IPS-15b (cell line): Measurements from ENCODE around the gene PDE4B.

Source experiments
- H3K27me3 ChIP-seq: one replicate; pipeline ENCODE4 v1.6.1; 2013; ENCODE audit warnings: low read length; ENCODE audit not compliant: control insufficient read depth, insufficient read depth
- H3K36me3 ChIP-seq: one replicate; pipeline ENCODE4 v1.6.1; 2013; ENCODE audit warnings: low read length; ENCODE audit not compliant: control insufficient read depth, insufficient read depth
- H3K4me1 ChIP-seq: one replicate; pipeline ENCODE4 v1.6.1; 2013; ENCODE audit warnings: mild to moderate bottlenecking, low read length; ENCODE audit not compliant: control insufficient read depth, insufficient read depth
- H3K4me3 ChIP-seq: one replicate; pipeline ENCODE4 v1.5.1; 2013; ENCODE audit warnings: low read depth, low read length
- H3K9ac ChIP-seq: one replicate; pipeline ENCODE4 v1.6.1; 2013; ENCODE audit warnings: low read depth, mild to moderate bottlenecking, low read length
- H3K9me3 ChIP-seq: one replicate; pipeline ENCODE4 v1.6.1; 2013; ENCODE audit warnings: mild to moderate bottlenecking, low read length; ENCODE audit not compliant: control insufficient read depth, insufficient read depth

PDE4B gene

DNA sequence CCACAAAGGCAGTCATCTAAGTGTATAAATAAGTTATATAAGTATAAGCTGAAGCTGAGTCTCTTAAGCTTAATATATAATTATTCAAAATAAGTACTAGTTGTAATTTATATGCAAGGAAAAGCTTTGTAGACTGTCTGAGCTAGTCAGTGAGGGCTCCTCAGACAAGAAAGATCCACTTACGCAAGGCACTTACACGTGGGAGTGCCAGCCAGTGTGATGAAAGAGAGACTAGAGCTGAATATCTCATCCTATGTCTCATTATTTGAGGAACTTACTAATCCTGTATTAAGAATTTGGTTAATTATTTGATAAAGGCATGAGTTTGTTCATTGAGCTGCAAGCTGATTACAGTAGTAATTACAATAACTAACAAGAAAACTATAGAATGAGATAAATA lies 146.9 kb downstream of the PDE4B start:
- Histone ChIP-seq H3K4me1 (no peaks in the 10 kb centered on the region), H3K4me3 (no peak overlapping the region), H3K36me3 (no peaks in the 10 kb centered on the region), H3K9ac (no peak overlapping the region), H3K27me3 (no peaks in the 10 kb centered on the region), H3K9me3 (no peaks in the 10 kb centered on the region)

DNA sequence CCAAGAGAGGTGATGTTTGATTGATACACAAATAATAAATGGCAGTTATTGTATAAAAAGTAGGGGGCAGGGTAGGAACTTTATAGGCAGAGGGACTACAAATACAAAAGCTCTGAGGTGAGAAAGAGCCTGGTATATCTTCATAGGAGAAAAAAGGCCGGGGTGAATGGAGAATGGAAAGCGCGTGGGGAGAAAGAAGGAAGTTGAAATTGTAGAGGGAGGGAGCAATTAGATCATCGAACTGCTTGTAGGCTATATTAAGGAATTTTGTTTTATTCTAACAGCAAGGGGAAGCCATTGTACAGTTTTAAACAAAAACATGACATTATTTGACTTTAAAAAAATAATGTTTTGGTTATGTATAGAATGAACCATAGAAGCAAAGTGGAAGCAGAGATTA lies 147.4 kb downstream of the PDE4B start:
- no peak overlapping the region for H3K9ac ChIP-seq
- H3K27me3 ChIP-seq, result no peaks in the 10 kb centered on the region
- no peaks in the 10 kb centered on the region for H3K36me3 ChIP-seq
- no peak overlapping the region for H3K4me3 ChIP-seq
- H3K9me3 ChIP-seq, result no peaks in the 10 kb centered on the region
- no peaks in the 10 kb centered on the region for H3K4me1 ChIP-seq

DNA sequence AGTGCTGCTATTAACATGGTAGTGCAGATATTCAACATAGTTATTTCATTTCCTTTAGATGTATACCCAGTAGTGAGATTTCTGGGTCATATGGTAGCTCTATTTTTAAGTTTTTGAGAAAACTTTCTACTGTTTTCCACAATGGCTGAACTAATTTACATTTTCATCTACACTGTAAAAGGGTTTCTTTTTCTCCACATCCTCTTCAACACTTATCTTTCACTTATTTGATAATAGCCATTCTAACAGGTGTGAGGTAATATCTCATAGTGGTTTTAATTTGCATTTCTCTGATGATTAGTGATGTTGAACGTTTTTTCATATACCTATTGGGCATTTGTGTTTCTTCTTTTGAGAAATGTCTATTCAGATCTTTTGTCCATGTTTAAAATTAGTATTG lies 149.8 kb downstream of the PDE4B start:
- H3K4me1 ChIP-seq, result no peaks in the 10 kb centered on the region
- no peak overlapping the region for H3K4me3 ChIP-seq
- no peaks in the 10 kb centered on the region for H3K9me3 ChIP-seq
- no peak overlapping the region for H3K9ac ChIP-seq
- no peaks in the 10 kb centered on the region for H3K27me3 ChIP-seq
- no peaks in the 10 kb centered on the region for H3K36me3 ChIP-seq

DNA sequence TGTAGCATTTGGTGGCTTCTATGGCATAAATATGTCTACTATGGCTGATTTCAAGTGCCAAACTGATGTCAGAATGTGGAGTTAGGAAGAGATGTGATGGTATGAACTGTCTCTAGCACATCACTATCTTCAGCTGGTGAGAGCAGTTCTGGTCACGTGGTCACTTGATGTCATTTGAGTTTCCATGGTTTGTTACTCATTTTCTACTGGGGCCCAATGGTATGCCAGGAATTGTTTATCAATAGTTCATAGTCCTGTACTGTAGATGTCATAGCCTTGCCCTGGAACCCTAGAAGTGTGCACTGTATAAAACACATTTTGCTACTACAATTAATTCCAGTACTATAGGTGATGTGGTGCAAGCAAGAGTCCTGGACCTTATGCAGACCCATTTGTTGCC lies 153.7 kb downstream of the PDE4B start:
- no peaks in the 10 kb centered on the region for H3K4me1 ChIP-seq
- no peak overlapping the region for H3K4me3 ChIP-seq
- no peaks in the 10 kb centered on the region for H3K9me3 ChIP-seq
- no peaks in the 10 kb centered on the region for H3K27me3 ChIP-seq
- H3K9ac ChIP-seq, result no peak overlapping the region
- H3K36me3 ChIP-seq, result no peaks in the 10 kb centered on the region

DNA sequence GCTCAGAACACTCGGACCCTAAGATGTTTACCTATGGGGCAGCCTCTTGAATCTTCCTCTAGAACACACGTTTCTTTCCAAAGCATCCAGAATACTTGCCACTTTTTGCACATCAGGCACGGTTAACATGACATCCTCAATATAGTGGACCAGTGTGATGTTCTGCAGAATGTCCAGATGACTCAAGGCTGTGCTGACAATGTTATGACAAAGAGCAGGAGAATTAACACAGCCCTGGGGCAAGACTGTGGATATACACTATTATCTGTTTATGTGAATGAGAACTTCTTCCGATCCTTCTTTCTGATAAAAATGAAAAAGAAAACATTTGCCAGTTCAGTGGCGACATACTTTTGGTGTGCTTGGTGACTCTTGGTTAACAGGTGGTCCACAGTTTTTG lies 154.3 kb downstream of the PDE4B start:
- H3K9me3 ChIP-seq, result no peaks in the 10 kb centered on the region
- H3K4me3 ChIP-seq, result no peak overlapping the region
- H3K36me3 ChIP-seq, result no peaks in the 10 kb centered on the region
- no peaks in the 10 kb centered on the region for H3K27me3 ChIP-seq
- no peaks in the 10 kb centered on the region for H3K4me1 ChIP-seq
- no peak overlapping the region for H3K9ac ChIP-seq

DNA sequence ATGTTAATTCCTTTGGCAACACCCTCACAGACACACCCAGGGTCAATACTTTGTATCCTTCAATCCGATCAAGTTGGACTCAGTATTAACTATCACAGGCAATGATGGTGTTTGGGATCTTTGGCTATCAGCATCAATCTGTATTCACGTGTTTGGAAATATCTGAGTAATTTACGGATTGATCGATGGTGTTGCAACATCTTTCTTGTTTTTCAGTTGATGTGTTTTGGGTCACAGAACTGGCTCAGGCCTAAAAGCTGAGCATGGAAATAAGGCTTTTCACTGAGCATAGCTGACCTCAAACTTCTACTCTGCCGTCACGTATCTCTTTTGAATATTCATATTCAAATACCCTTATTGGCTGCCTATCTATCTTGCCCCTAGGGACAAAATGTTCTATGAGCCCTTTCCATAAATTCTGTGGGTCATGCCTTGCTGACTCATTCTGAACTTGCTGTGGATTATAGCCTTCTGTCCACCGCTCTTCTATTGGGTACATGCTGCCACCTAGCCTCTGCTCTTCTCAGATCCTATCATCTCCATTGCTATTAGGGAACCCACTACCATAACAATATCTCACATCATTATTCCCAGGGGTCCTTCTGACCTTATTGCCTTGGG lies 156.0 kb downstream of the PDE4B start:
- Histone ChIP-seq H3K27me3 (no peaks in the 10 kb centered on the region), H3K4me3 (no peak overlapping the region), H3K9me3 (no peaks in the 10 kb centered on the region), H3K36me3 (no peaks in the 10 kb centered on the region), H3K9ac (no peak overlapping the region), H3K4me1 (no peaks in the 10 kb centered on the region)

DNA sequence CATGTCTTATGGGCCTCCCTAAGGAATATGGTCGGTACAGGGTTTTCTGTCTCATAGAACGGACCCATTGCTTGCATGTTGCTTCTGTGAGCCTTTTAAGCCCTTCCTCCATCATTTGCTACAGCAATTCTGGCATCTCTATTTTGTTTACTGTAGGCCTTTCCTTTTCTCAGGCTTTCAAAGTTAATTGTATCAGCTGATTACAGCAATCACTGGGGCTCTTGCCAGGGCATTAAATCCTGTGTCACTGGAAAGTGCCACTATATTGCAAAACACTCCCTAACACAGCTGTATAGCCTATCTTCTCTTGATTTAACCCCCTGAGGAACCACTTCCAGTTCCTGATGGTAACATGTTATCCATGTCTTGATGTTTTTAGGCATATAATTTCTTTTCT lies 156.5 kb downstream of the PDE4B start:
- Histone ChIP-seq H3K4me3 (no peak overlapping the region), H3K27me3 (no peaks in the 10 kb centered on the region), H3K4me1 (no peaks in the 10 kb centered on the region), H3K36me3 (no peaks in the 10 kb centered on the region), H3K9me3 (no peaks in the 10 kb centered on the region), H3K9ac (no peak overlapping the region)

DNA sequence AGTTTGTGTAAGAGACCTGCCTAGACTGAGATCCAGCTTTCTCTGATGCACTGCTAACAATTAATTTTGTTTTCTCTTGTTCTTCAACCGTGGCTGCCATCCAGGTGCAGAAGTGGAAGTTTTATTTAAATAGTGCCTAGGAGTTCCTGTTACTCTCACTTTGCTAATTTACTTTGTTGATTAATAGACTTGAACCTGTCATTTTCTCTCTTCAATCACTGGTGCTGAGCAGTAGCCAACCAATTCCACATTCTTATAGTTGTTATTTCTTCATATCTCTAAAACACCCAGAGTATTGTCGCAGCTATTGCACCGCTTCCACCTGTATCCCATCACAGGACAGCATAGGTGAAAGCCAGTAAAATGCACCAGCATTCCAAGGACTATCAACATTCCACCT lies 157.2 kb downstream of the PDE4B start:
- Histone ChIP-seq H3K27me3 (no peaks in the 10 kb centered on the region), H3K4me3 (no peak overlapping the region), H3K36me3 (no peaks in the 10 kb centered on the region), H3K9ac (no peak overlapping the region), H3K9me3 (no peaks in the 10 kb centered on the region), H3K4me1 (no peaks in the 10 kb centered on the region)

DNA sequence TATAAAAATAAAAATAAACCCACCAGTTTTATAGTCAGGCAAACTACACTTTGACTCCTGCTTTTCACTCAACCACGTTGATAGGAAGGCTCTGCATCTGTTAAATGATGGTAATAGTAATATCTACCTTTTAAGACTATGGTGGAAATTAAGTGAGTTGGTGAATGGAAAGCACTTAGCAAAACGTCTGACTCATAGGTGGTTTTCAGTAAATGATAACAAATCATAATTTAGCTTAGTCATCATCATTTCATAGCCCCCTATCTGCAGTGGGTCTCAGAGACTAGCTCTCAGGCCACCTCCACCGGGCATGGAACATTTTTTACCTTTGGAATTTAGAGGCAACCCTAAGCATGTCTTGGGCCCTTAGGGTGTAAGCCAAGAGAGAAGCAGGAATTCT lies 160.0 kb downstream of the PDE4B start:
- Histone ChIP-seq H3K4me1 (no peaks in the 10 kb centered on the region), H3K27me3 (no peaks in the 10 kb centered on the region), H3K4me3 (no peak overlapping the region), H3K9ac (no peak overlapping the region), H3K36me3 (no peaks in the 10 kb centered on the region), H3K9me3 (no peaks in the 10 kb centered on the region)

DNA sequence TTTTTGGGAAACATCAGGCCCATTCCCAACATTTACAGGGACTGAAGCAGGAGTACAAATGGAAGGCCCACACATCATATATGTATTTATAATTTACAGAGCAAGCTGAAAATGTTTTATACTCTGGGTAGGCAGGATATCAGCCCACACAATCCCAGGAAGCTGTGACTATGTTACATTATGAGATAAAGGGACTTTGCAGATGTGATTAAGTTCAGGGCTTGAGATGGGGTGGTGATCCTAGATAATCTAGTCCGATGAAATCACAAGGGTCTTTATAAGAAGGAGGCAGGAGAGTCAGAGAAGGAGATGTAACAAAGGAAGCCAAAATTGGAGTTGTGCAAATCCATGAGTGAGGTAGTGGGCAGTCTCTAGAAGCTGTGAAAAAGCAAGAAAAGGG lies 160.5 kb downstream of the PDE4B start:
- H3K4me3 ChIP-seq, result no peak overlapping the region
- H3K9me3 ChIP-seq, result no peaks in the 10 kb centered on the region
- H3K27me3 ChIP-seq, result no peaks in the 10 kb centered on the region
- no peaks in the 10 kb centered on the region for H3K4me1 ChIP-seq
- no peak overlapping the region for H3K9ac ChIP-seq
- no peaks in the 10 kb centered on the region for H3K36me3 ChIP-seq

DNA sequence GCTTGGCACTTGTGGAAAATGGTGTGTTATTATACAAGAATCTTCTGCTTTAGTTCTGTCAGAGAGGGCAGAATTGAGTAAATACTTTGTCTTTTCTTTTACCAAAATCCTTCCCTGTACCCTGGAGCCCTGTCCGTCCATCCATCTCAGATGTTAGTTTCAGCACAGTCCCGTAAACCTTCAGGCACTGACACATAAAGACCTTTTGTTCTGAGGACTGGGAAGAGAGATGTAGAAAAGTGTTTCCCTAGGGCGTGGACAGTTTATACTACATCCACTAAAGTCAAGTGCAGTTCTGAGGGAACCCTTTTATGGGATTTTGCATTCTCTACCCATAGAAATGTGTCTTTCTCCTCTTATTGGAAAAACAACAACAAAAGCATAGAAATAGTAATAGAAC lies 162.4 kb downstream of the PDE4B start:
- Histone ChIP-seq H3K4me1 (no peaks in the 10 kb centered on the region), H3K4me3 (no peak overlapping the region), H3K9ac (no peak overlapping the region), H3K9me3 (no peaks in the 10 kb centered on the region), H3K36me3 (no peaks in the 10 kb centered on the region), H3K27me3 (no peaks in the 10 kb centered on the region)

DNA sequence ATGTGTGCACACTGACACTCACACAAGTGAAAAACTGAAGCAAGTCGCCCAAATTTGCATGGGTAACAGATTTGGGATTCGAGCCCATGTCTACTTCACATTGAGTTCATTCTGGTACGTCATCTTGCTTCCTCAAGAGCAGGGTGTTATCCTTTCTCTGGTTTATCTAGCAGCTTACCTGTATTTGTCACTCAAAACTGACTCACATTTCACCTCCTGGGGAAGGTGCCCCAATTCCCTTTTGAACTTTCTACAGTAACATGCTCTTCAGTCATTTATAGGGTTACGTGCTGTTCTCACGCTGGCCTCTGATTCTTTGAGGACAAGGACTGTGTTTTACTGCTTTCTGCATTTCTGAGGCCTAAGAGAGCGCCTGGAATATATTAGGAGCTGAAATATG lies 162.8 kb downstream of the PDE4B start:
- H3K4me1 ChIP-seq, result no peaks in the 10 kb centered on the region
- H3K9ac ChIP-seq, result no peak overlapping the region
- no peaks in the 10 kb centered on the region for H3K9me3 ChIP-seq
- H3K4me3 ChIP-seq, result no peak overlapping the region
- H3K36me3 ChIP-seq, result no peaks in the 10 kb centered on the region
- H3K27me3 ChIP-seq, result no peaks in the 10 kb centered on the region
